Esophagus squamous epithelium (tissue), 5 donors: ENCODE measurements around the gene RAB26. TPM values are rescaled to one million over a fixed set of nuclear protein-coding genes. Genes with fewer than 3 reads are reported as not detected.

Source experiments
- DNase-seq: peaks from one replicate; lab custom pipeline; 2025; lab: John Stamatoyannopoulos, UW
- H3K27ac ChIP-seq, 4 donors: fragments of 200-600 bp; sonication (generic); one replicate each; pipeline ENCODE4 v1.5.1; 2016 to 2019; ENCODE audit warnings: mild to moderate bottlenecking in 1 of 4
- H3K27me3 ChIP-seq, 4 donors: fragments of 200-600 bp; sonication (generic); 1 replicate in 3 of 4; 2 replicates in 1 of 4; pipeline versions ENCODE4 v1.5.1 to v1.6.0; 2017 to 2021; ENCODE audit warnings: antibody characterized with exemption in 1 of 4
- H3K36me3 ChIP-seq, 3 donors: fragments of 200-600 bp; sonication (generic); one replicate each; pipeline ENCODE4 v1.5.1; 2016 to 2019
- H3K4me1 ChIP-seq, 3 donors: fragments of 200-600 bp; sonication (generic); one replicate each; pipeline ENCODE4 v1.5.1; 2017 to 2019
- H3K4me3 ChIP-seq, 4 donors: fragments of 200-600 bp; sonication (generic); 1 replicate in 3 of 4; 2 replicates in 1 of 4; pipeline ENCODE4 v1.5.1; 2016 to 2019; ENCODE audit warnings: mild to moderate bottlenecking in 2 of 4, moderate library complexity in 1 of 4
- H3K9me3 ChIP-seq, 3 donors: fragments of 200-600 bp; sonication (generic); one replicate each; pipeline ENCODE4 v1.5.1; 2016 to 2019
- POLR2A ChIP-seq, 4 donors: fragments of 450-650 bp; IDR thresholded peaks; one replicate each; pipeline ENCODE4 v1.6.1; 2017; ENCODE audit warnings: antibody characterized with exemption in 4 of 4, mild to moderate bottlenecking in 4 of 4, moderate library complexity in 3 of 4
- WGBS, 2 donors: methylation state at CpG; one replicate each; pipeline ENCODE4 v1.1.5; 2018; 5-methylcytosine and 5-hydroxymethylcytosine counted together
- intact Hi-C: fragments of 100-400 bp; cut with DNase I; formaldehyde crosslinking; loops from one replicate; pipeline ENCODE4 v1.15.0; 2022
- total RNA-seq, 4 donors: library from RNA; depleted of rRNA; stranded (reverse); fragments of >200 nt; gene quantifications; one replicate each; pipeline ENCODE4 v1.1.0, GENCODE V29; 2016
- TF ChIP-seq, protein P1 (sequence below), 6 experiments: fragments of 450-650 bp in 4 of 6; fragments of 200-600 bp in 2 of 6; sonication (generic) in 2 of 6; IDR thresholded peaks; one replicate each; pipeline ENCODE4 v1.5.1; 2016 to 2019; ENCODE audit warnings: antibody characterized with exemption in 6 of 6, mild to moderate bottlenecking in 4 of 6, moderate library complexity in 4 of 6
- donor health status: DM: yes; HTN: yes; CAD: no.

Gene RAB26
- total RNA-seq, 4 donors from 2014 or later: 0.26 to 4.2 (median 0.99) TPM

GRCh38 chr16:2171601-2172178 lies 23.3 kb downstream of the RAB26 start:
- intact Hi-C loops: no loop called here
- Histone ChIP-seq H3K4me1 (peaks cover 0 to 47% (median 8%) of the 10 kb centered on the region in 3 donors), H3K36me3 (peaks cover 52 to 100% (median 53%) of the 10 kb centered on the region in 3 donors), H3K27ac (peak overlapping the region in 1 of 4 donors; percentile 25), H3K9me3 (no peaks in the 10 kb centered on the region), H3K27me3 (no peaks in the 10 kb centered on the region), H3K4me3 (peak overlapping the region in 1 of 4 donors; percentile 40)
- 95 to 100% methylated on average over 11 to 12 of the region's 28 CpGs for WGBS, 2 donors
- DNase-seq: no peak
- TF ChIP-seq, protein P1, sequence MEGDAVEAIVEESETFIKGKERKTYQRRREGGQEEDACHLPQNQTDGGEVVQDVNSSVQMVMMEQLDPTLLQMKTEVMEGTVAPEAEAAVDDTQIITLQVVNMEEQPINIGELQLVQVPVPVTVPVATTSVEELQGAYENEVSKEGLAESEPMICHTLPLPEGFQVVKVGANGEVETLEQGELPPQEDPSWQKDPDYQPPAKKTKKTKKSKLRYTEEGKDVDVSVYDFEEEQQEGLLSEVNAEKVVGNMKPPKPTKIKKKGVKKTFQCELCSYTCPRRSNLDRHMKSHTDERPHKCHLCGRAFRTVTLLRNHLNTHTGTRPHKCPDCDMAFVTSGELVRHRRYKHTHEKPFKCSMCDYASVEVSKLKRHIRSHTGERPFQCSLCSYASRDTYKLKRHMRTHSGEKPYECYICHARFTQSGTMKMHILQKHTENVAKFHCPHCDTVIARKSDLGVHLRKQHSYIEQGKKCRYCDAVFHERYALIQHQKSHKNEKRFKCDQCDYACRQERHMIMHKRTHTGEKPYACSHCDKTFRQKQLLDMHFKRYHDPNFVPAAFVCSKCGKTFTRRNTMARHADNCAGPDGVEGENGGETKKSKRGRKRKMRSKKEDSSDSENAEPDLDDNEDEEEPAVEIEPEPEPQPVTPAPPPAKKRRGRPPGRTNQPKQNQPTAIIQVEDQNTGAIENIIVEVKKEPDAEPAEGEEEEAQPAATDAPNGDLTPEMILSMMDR (IDR thresholded peaks at IDR 0.05): no peak
- TF ChIP-seq POLR2A (IDR thresholded peaks at IDR 0.05): no peak

DNA sequence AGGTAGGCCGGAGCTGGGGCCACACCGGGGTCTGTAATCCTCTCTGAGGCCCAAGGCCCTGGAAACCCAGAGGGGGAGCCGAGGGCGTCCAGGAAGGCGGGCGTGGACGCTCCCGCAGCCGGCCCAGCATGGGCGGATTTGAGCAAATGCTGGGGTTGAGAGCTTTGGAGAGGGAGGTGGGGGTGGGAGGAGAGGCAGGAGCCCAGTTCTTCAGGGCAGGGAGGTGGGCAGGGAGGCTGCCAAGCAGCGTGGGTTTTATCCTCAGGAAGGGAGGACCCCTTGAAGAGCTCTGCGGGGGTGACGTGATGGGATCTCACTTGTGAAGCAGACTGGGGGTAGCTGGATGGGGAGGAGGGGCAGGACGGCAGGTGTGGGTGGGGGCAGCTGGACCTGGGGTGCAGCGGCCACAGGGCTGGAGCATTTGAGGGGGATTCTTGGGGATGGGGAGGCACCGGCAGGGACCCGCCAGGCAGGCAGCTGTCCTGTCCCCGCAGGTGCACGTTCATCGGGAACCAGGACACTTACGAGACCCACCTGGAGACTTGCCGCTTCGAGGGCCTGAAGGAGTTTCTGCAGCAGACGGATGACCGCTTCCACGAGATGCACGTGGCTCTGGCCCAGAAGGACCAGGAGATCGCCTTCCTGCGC lies 24.4 kb downstream of the RAB26 start:
- no peak overlapping the region for H3K4me3 ChIP-seq
- TF ChIP-seq, protein P1 (IDR thresholded peaks at IDR 0.05): no peak
- TF ChIP-seq POLR2A (IDR thresholded peaks at IDR 0.05): no peak
- no peak overlapping the region for H3K27ac ChIP-seq
- H3K27me3 ChIP-seq: no peaks in the 10 kb centered on the region
- H3K4me1 ChIP-seq: peaks cover 0 to 48% (median 8%) of the 10 kb centered on the region in 3 donors
- intact Hi-C loops: no loop called here
- WGBS, 2 donors: 89 to 90% methylated on average over 15 to 16 of the region's 29 CpGs
- H3K9me3 ChIP-seq: no peaks in the 10 kb centered on the region
- no peak for DNase-seq
- peaks cover 43 to 100% (median 48%) of the 10 kb centered on the region in 3 donors for H3K36me3 ChIP-seq

DNA sequence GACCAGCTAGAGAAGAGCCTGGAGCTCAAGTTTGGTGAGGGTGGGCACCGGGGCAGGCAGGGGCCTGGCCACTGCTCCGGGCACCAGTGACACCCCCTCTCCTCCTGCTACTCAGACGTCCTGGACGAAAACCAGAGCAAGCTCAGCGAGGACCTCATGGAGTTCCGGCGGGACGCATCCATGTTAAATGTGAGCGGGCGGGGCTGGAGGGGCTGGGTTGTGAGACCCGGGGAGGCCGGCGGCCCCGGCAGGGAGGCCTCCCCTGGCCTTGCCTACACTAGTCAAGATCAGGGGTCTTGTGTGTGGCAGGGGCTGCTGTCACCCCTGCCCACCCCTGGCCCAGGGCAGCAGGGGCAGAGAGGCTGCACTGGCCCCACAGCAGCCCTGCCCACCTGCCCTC lies 24.9 kb downstream of the RAB26 start:
- DNase-seq: no peak

GRCh38 chr16:2173916-2174315 lies 25.5 kb downstream of the RAB26 start:
- no peak overlapping the region for H3K4me3 ChIP-seq
- 83 to 100% methylated on average over 1 to 2 of the region's 4 CpGs for WGBS, 2 donors
- no peaks in the 10 kb centered on the region for H3K27me3 ChIP-seq
- peaks cover 0 to 54% (median 8%) of the 10 kb centered on the region in 3 donors for H3K4me1 ChIP-seq
- no peaks in the 10 kb centered on the region for H3K9me3 ChIP-seq
- TF ChIP-seq, protein P1 (IDR thresholded peaks at IDR 0.05): no peak
- no peak for TF ChIP-seq POLR2A (IDR thresholded peaks at IDR 0.05)
- no peak for DNase-seq
- peaks cover 42 to 96% (median 43%) of the 10 kb centered on the region in 3 donors for H3K36me3 ChIP-seq
- intact Hi-C loops: no loop called here
- H3K27ac ChIP-seq: no peak overlapping the region

More for the DNA sequence above, 24.9 kb downstream of the RAB26 start:
- peaks cover 42 to 100% (median 43%) of the 10 kb centered on the region in 3 donors for H3K36me3 ChIP-seq
- no peaks in the 10 kb centered on the region for H3K27me3 ChIP-seq
- H3K9me3 ChIP-seq: no peaks in the 10 kb centered on the region
- WGBS, 2 donors: 100% methylated on average over 2 of the region's 14 CpGs; no CpG with 5 or more reads in 1 of the 2 donors
- no peak overlapping the region for H3K27ac ChIP-seq
- peaks cover 0 to 51% (median 8%) of the 10 kb centered on the region in 3 donors for H3K4me1 ChIP-seq
- H3K4me3 ChIP-seq: no peak overlapping the region
- intact Hi-C loops: no loop called here
- TF ChIP-seq, protein P1 (IDR thresholded peaks at IDR 0.05): no peak
- no peak for TF ChIP-seq POLR2A (IDR thresholded peaks at IDR 0.05)
